Measurements from ENCODE around the gene CHGA. TPM values are rescaled to one million over a fixed set of nuclear protein-coding genes. Genes with fewer than 3 reads are reported as not detected.
A peak's percentile ranks its signal among the peaks of the same experiment; 100 is the strongest.

The CHGA gene
- total and polyA plus RNA-seq, 2 of the 8 experiments (the other 6 are each of a cell fraction or from before 2014, with no cell fraction given): 17.5 to 28.2 TPM

DNA sequence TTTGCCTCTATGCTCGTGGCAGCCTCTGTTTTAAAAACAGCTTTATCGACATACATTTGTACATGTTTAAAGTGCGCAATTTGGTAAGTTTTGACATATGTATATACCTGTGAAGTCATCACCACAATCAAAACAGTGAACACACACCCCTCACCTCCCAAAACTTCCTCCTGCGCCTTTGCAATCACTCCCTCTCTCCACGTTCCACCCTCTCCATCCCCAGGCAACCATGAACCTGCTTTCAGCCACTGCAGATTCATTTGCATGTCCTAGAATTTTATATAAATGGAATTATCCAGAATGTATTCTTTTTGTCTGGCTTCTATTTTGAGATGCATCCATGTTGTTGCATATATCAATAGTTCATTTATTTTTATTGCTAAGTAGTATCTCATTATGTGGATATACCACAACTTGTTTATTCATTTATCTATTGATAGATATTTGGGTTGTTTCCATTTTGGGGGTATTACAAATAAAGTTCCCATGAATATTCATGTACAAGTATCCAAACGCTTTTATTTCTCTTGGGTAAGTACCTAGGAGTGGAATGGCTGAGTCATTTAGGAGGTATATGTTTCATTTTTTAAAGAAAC is 15.5 kb upstream of the CHGA start:
- Histone ChIP-seq H3K27ac (ENCODE audit: low read depth, low read length) (no peak overlapping the region), H2BK5ac (ENCODE audit: low read depth, low read length) (no peak overlapping the region), H3K4ac (replicated peaks; ENCODE audit: insufficient read length, low read depth, low read length) (no peak overlapping the region), H4K20me1 (replicated peaks in 1 of 2; ENCODE audit: control insufficient read depth in 1 of 2, insufficient read depth in 2 of 2, low read length in 2 of 2) (no peaks in the 10 kb centered on the region), H3K9me3 (ENCODE audit: insufficient read depth in 2 of 2, low read depth in 1 of 2, low read length in 1 of 2) (peaks cover 0 to 7% of the 10 kb centered on the region in 2 experiments; a peak in 1 of 4 replicates), H2BK15ac (ENCODE audit: low read length) (no peak overlapping the region), H3K4me1 (replicated peaks in 1 of 4; ENCODE audit: control insufficient read depth in 3 of 4, insufficient read depth in 4 of 4, low read length in 3 of 4) (no peaks in the 10 kb centered on the region; a peak in 1 of 7 replicates), H2AFZ (ENCODE audit: low read length) (peak overlapping the region; percentile 12; the same call in 1 of the 2 replicates), H3K79me2 (ENCODE audit: control insufficient read depth in 1 of 2, insufficient read depth in 2 of 2, low read length in 2 of 2) (no peaks in the 10 kb centered on the region), H3K9ac (replicated peaks in 1 of 4; ENCODE audit: extremely low read depth in 1 of 4, low read depth in 3 of 4, low read length in 3 of 4) (no peak overlapping the region), H3K23me2 (ENCODE audit: low read depth, low read length) (no peaks in the 10 kb centered on the region), H3K27me3 (replicated peaks in 1 of 4; ENCODE audit: control insufficient read depth in 3 of 4, extremely low read depth in 1 of 4, insufficient read depth in 3 of 4, low read length in 3 of 4) (peaks cover 0 to 7% (median 5%) of the 10 kb centered on the region in 4 experiments; a peak in 4 of 7 replicates), H3K14ac (ENCODE audit: insufficient read length) (no peak overlapping the region), H3K4me2 (ENCODE audit: insufficient read depth in 1 of 2, low read depth in 2 of 2, low read length in 2 of 2) (no peak overlapping the region), H2AK5ac (ENCODE audit: low read depth, low read length) (no peak overlapping the region), H3K36me3 (ENCODE audit: control insufficient read depth in 2 of 4, insufficient read depth in 4 of 4, low read length in 3 of 4) (no peaks in the 10 kb centered on the region), H2BK120ac (replicated peaks; ENCODE audit: low read depth, low read length) (no peak overlapping the region), H3K56ac (replicated peaks; ENCODE audit: insufficient read length, low read depth, low read length) (no peak overlapping the region), H3K23ac (ENCODE audit: insufficient read length) (no peak overlapping the region), H3K4me3 (ENCODE audit: extremely low read depth in 1 of 4, insufficient read depth in 2 of 4, low read depth in 3 of 4, low read length in 4 of 4) (no peak overlapping the region), H4K91ac (replicated peaks; ENCODE audit: insufficient read length, low read length) (no peak overlapping the region), H2BK12ac (ENCODE audit: low read depth, low read length) (no peak overlapping the region), H4K5ac (ENCODE audit: insufficient read length, low read depth, low read length) (no peak overlapping the region), H4K8ac (ENCODE audit: extremely low read depth, insufficient read depth, low read length) (no peak overlapping the region), H3K18ac (ENCODE audit: extremely low read depth, low read length) (no peak overlapping the region), H3K79me1 (ENCODE audit: low read depth, low read length) (no peaks in the 10 kb centered on the region), H2BK20ac (ENCODE audit: low read length) (no peak overlapping the region)
- no peak for FAIRE-seq
- WGBS, 2 experiments (ENCODE audit: extremely low coverage in 1 of 2, insufficient coverage in 1 of 2, insufficient read length in 1 of 2, insufficient replicate concordance in 2 of 2, low coverage in 1 of 2, low lambda C conversion rate in 2 of 2, missing lambda C conversion rate in 1 of 2): 82% methylated on average over 6 of the region's 6 CpGs; no CpG with 5 or more reads in 1 of the 2 experiments
- CTCF ChIA-PET (ENCODE audit: partially characterized antibody): interaction anchor here (0.6 kb wide), 1 partner anchor 22 kb away, joined by 3 read pairs; no protein-coding TSS in a partner anchor
- POLR2A ChIA-PET (ENCODE audit: partially characterized antibody): no interaction called here
- no peak for DNase-seq (ENCODE audit: low read depth in 1 of 2, low spot score in 2 of 2)
- TF ChIP-seq FOSL1 (IDR thresholded peaks at IDR 0.05; ENCODE audit: insufficient read depth, low read depth, low read length) (no peak), EGR1 (IDR thresholded peaks at IDR 0.05; ENCODE audit: borderline replicate concordance, low read depth, low read length) (no peak), JUND (IDR thresholded peaks at IDR 0.05; ENCODE audit: low read length) (no peak), RXRA (IDR thresholded peaks at IDR 0.05; ENCODE audit: insufficient read depth, low read depth, low read length) (no peak), EZH2 (IDR thresholded peaks at IDR 0.05; ENCODE audit: low read depth, low read length, severe bottlenecking) (no peak), PHF8 (conservative IDR thresholded peaks at IDR 0.05; ENCODE audit: low read depth, low read length) (no peak)
- TF ChIP-seq, protein P1, sequence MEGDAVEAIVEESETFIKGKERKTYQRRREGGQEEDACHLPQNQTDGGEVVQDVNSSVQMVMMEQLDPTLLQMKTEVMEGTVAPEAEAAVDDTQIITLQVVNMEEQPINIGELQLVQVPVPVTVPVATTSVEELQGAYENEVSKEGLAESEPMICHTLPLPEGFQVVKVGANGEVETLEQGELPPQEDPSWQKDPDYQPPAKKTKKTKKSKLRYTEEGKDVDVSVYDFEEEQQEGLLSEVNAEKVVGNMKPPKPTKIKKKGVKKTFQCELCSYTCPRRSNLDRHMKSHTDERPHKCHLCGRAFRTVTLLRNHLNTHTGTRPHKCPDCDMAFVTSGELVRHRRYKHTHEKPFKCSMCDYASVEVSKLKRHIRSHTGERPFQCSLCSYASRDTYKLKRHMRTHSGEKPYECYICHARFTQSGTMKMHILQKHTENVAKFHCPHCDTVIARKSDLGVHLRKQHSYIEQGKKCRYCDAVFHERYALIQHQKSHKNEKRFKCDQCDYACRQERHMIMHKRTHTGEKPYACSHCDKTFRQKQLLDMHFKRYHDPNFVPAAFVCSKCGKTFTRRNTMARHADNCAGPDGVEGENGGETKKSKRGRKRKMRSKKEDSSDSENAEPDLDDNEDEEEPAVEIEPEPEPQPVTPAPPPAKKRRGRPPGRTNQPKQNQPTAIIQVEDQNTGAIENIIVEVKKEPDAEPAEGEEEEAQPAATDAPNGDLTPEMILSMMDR (IDR thresholded peaks at IDR 0.05; ENCODE audit: control extremely low read depth in 1 of 3, insufficient read depth in 1 of 3, low read depth in 1 of 3, low read length in 3 of 3): no peak
- TF ChIP-seq, protein P2, sequence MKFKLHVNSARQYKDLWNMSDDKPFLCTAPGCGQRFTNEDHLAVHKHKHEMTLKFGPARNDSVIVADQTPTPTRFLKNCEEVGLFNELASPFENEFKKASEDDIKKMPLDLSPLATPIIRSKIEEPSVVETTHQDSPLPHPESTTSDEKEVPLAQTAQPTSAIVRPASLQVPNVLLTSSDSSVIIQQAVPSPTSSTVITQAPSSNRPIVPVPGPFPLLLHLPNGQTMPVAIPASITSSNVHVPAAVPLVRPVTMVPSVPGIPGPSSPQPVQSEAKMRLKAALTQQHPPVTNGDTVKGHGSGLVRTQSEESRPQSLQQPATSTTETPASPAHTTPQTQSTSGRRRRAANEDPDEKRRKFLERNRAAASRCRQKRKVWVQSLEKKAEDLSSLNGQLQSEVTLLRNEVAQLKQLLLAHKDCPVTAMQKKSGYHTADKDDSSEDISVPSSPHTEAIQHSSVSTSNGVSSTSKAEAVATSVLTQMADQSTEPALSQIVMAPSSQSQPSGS (IDR thresholded peaks at IDR 0.05; ENCODE audit: low read length): no peak

Measured in H1 (cell line).